HG02610 (cell line): ENCODE measurements around the gene PLXNB1.

Experiments used
- ATAC-seq: cut with Tn5 transposase; IDR thresholded peaks from one replicate; pipeline ENCODE4 v1.9.1; 2021; ENCODE audit warnings: mild to moderate bottlenecking, moderate library complexity; ENCODE audit not compliant: unreplicated experiment

The PLXNB1 gene

GRCh38 chr3:48372862-48373435 is 56.9 kb downstream of the PLXNB1 start:
- ATAC-seq = no peak

- ATAC-seq = no peak
Observed at GRCh38 chr3:48372377-48372770, 57.5 kb downstream of the PLXNB1 start.

DNA sequence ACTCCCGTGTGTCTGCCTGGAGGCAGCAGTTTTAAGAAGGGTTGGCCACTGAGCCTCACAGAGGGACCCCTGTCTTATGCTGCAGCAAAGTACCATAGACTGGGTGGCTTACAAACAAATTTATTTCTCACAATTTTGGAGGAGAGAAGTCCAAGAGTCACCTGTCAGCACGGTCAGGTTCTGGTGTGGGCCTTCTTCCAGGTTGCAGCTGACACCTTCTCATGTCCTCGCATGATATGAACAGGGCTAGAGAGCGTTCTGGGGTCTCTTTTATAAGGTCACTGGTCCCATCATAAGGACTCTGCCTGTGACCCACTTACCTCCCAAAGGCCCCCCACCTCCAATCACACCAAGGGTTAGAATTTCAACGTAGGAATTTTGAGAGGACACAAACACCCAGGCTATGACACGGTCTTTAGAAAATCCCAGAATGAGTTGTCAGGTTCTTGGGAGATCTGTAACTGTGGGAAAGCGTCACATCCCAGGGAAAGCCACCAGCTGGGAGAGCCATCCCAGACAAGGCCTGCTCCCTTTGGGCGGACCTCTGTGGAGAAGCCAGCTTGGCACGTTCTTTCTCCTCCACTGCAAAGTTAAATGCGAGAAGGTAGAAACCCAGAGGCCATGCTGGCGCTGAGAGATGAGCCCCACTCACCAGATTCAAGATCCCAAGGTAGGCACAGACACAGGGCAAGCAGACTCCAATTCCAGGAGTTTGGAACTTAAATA is 58.1 kb downstream of the PLXNB1 start, which contains the start of gene FBXW12:
Gene FBXW12, plus strand, starts transcription at position 569 of the 726 bp plus-strand sequence. CDS start 549 bp downstream, outside the sequence.
- no peak for ATAC-seq

DNA sequence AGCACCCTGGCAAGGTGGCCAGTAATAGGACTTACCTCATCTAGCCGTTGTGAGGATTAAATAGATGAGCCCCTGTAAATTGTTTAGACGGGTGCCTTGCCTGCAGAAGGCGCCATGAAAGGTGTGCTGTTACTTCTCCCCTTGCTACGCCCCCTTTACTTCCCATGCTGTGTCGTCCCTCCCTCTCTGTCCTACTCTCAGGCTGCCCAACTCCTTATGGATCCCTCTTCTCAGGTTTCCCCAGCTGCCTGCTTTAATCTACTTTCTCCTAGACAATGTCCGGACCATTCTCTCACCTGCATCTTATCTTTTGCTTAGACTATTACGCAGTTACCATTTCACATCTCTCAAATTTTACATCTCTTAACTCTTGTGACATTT is 59.6 kb downstream of the PLXNB1 start:
- ATAC-seq = no peak

DNA sequence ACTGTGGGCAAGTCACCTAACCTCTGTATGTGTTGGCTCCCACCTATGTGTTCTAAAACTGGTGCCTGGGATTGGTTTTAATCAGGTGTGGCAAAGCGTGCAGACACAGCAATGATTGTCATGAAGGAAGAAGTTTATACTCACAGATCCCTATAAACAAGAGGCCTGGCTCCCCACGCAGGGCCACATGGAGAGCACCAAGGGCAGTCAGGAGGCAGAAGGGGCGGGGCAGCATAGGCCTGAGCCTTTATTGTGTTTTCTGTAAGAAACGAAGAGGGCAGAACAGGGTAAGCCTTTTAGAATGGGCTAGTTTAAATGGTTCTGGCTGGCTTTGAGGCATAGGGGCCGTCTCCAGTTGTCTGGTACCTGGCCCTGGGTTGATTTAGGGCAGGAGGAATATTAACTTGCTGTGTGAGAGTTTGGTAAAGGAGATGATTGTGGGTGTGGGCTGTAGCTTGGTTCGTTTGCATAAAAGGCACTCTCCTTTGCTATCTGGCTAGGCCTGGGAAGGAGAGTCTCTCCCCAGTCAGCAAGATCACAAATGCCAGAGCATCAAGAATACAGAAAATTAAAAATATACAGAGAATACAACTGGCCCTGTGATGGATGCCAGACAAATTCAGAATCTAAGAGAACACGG is 60.1 kb downstream of the PLXNB1 start:
- no peak for ATAC-seq

DNA sequence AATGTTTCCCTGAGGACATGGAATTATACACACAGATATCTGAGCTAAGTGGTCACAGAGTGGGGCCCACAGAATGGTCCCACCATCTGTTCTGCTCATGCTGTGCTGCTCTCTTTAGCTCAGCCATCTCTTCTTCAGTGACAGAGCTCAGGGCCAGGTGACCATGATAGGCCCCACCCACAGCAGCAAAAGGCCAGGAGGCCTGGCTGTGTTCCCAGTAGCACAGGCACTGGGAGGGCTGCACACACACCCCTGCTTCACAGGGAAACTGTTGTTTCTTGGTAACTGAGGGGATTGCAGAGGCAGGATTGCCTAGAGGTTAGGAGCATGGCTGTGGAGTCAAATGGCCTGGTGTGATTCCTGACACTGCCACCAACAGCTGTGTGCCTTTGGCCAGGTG is 62.7 kb downstream of the PLXNB1 start:
- ATAC-seq = no peak

GRCh38 chr3:48364840-48365239 is 65.0 kb downstream of the PLXNB1 start:
- ATAC-seq = no peak

DNA sequence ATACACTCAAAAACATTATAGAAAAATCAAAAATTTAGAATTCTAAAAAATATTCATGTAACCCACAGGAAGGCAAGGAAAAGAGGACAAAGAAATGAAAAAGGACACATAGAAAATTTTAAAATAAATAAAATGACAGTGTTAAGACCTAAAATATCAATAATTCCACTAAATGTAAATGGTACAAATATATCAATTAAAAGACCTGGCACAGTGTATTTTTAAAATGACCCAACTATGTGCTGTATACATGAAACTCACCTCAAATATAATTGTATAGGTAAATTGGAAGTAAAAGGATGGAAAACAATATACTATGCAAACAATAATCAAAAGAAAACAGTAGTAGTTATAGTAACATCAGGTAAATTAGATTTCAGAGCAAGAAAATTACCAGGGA is 68.0 kb downstream of the PLXNB1 start:
- no peak for ATAC-seq

- no peak for ATAC-seq
Observed at GRCh38 chr3:48356419-48356818, 73.5 kb downstream of the PLXNB1 start.

- ATAC-seq = no peak
Observed at GRCh38 chr3:48353987-48354386, 75.9 kb downstream of the PLXNB1 start.
